ENCODE measurements around the gene FASN. TPM values are rescaled to one million over a fixed set of nuclear protein-coding genes. Genes with fewer than 3 reads are reported as not detected.

The FASN gene
- polyA plus RNA-seq, 1 of the 3 experiments (the other 2 are of a cell fraction), result 55.1 TPM

- peaks cover 5% of the 10 kb centered on the region for H3F3A ChIP-seq (replicated peaks; ENCODE audit: insufficient read depth)
- no peak overlapping the region for H3K9ac ChIP-seq
- H3K9me2 ChIP-seq, result no peaks in the 10 kb centered on the region
- H3K4me1 ChIP-seq (ENCODE audit: control insufficient read depth in 1 of 2, insufficient read depth in 2 of 2, low read depth in 1 of 2, low read length in 1 of 2), result peaks cover 0 to 25% of the 10 kb centered on the region in 2 experiments; a peak in 2 of 4 replicates
- peaks cover 14% of the 10 kb centered on the region; the same call in 1 of the 2 replicates for H4K20me1 ChIP-seq (ENCODE audit: insufficient read depth)
- POLR2A ChIA-PET, result no interaction called here
- H3K4me2 ChIP-seq, result no peak overlapping the region
- H3K79me2 ChIP-seq (ENCODE audit: insufficient read depth), result peaks cover 36% of the 10 kb centered on the region
- TF ChIP-seq MEF2A (IDR thresholded peaks at IDR 0.05; ENCODE audit: borderline replicate concordance, low read depth), result no peak
- TF ChIP-seq EP300 (IDR thresholded peaks at IDR 0.05; ENCODE audit: borderline replicate concordance in 1 of 2, low read depth in 1 of 2, low read length in 1 of 2), result no peak
- no peak for TF ChIP-seq RAD21 (IDR thresholded peaks at IDR 0.05; ENCODE audit: low read length)
- TF ChIP-seq POLR2AphosphoS5 (IDR thresholded peaks at IDR 0.05; ENCODE audit: low read depth, low read length), result no peak
- no peak for TF ChIP-seq MAX (IDR thresholded peaks at IDR 0.05; ENCODE audit: low read depth)
- no peak for TF ChIP-seq GATA2 (CRISPR knock-in tag; IDR thresholded peaks at IDR 0.05)
- TF ChIP-seq REST (IDR thresholded peaks at IDR 0.05; ENCODE audit: low read depth, low read length), result no peak
- WGBS (ENCODE audit: low lambda C conversion rate), result 86% methylated on average over 8 of the region's 8 CpGs
- no peaks in the 10 kb centered on the region for H3K27me3 ChIP-seq (ENCODE audit: insufficient read depth)
- H2AFZ ChIP-seq (ENCODE audit: low read depth), result no peak overlapping the region
- CTCF ChIA-PET, result interaction anchor here (2.3 to 4.1 kb wide), 4 partner anchors 13 to 90 kb away, joined by 10 to 45 read pairs (median 30); partner anchors contain the start of genes DCXR and RAC3
- DNase-seq, result no peak
- no peak overlapping the region for H3K27ac ChIP-seq (ENCODE audit: low read depth in 2 of 2, low read length in 1 of 2)
- no peaks in the 10 kb centered on the region for H3K9me3 ChIP-seq
- peaks cover 21 to 46% of the 10 kb centered on the region in 2 experiments for H3K36me3 ChIP-seq (replicated peaks in 1 of 2; ENCODE audit: control insufficient read depth in 1 of 2, insufficient read depth in 2 of 2, low read length in 1 of 2)
- no peak overlapping the region for H3K4me3 ChIP-seq (ENCODE audit: low read depth in 2 of 2, low read length in 1 of 2)
Measured at GRCh38 chr17:82049106-82049505, 48.9 kb downstream of the FASN start.

- Histone ChIP-seq H3K36me3 (replicated peaks in 1 of 2; ENCODE audit: control insufficient read depth in 1 of 2, insufficient read depth in 2 of 2, low read length in 1 of 2) (peaks cover 15 to 40% of the 10 kb centered on the region in 2 experiments), H3K4me3 (ENCODE audit: low read depth in 2 of 2, low read length in 1 of 2) (no peak overlapping the region), H2AFZ (ENCODE audit: low read depth) (no peak overlapping the region), H3K9me2 (no peaks in the 10 kb centered on the region), H3K4me1 (ENCODE audit: control insufficient read depth in 1 of 2, insufficient read depth in 2 of 2, low read depth in 1 of 2, low read length in 1 of 2) (peaks cover 0 to 22% of the 10 kb centered on the region in 2 experiments; a peak in 2 of 4 replicates), H3K27me3 (ENCODE audit: insufficient read depth) (no peaks in the 10 kb centered on the region), H3K79me2 (ENCODE audit: insufficient read depth) (peaks cover 31% of the 10 kb centered on the region), H3K4me2 (no peak overlapping the region), H3K9me3 (no peaks in the 10 kb centered on the region), H4K20me1 (ENCODE audit: insufficient read depth) (peaks cover 14% of the 10 kb centered on the region; the same call in 1 of the 2 replicates), H3K9ac (no peak overlapping the region), H3K27ac (ENCODE audit: low read depth in 2 of 2, low read length in 1 of 2) (no peak overlapping the region), H3F3A (replicated peaks; ENCODE audit: insufficient read depth) (peaks cover 5% of the 10 kb centered on the region)
- CTCF ChIA-PET, result interaction anchor here (2.5 to 4.1 kb wide), 3 partner anchors 12 to 27 kb away, joined by 10 to 45 read pairs (median 42); partner anchors contain the start of genes DCXR and RAC3
- WGBS (ENCODE audit: low lambda C conversion rate), result 95% methylated on average over 15 of the region's 20 CpGs
- POLR2A ChIA-PET, result no interaction called here
- no peak for DNase-seq
- TF ChIP-seq MAX (IDR thresholded peaks at IDR 0.05; ENCODE audit: low read depth) (no peak), REST (IDR thresholded peaks at IDR 0.05; ENCODE audit: low read depth, low read length) (no peak), YY1 (IDR thresholded peaks at IDR 0.05; ENCODE audit: low read depth) (no peak), JUND (IDR thresholded peaks at IDR 0.05) (no peak), CHD2 (IDR thresholded peaks at IDR 0.05; ENCODE audit: low read length, partially characterized antibody) (no peak), RFX5 (IDR thresholded peaks at IDR 0.05; ENCODE audit: low read length) (no peak), TEAD4 (IDR thresholded peaks at IDR 0.05; ENCODE audit: borderline replicate concordance, insufficient read depth) (no peak), MEF2A (IDR thresholded peaks at IDR 0.05; ENCODE audit: borderline replicate concordance, low read depth) (no peak), FOXJ3 (CRISPR knock-in tag; IDR thresholded peaks at IDR 0.05) (no peak), IRF3 (IDR thresholded peaks at IDR 0.05; ENCODE audit: low read depth, low read length) (no peak), ELF1 (IDR thresholded peaks at IDR 0.05) (no peak), USF1 (IDR thresholded peaks at IDR 0.05; ENCODE audit: borderline replicate concordance, low read depth) (no peak)
Measured at GRCh38 chr17:82048571-82048971, 49.5 kb downstream of the FASN start.
